Mucosa of rectum (tissue), 2 donors: ENCODE measurements around the gene PDCD6IP.
"Not testable (repeated sequence)": the region's sequence is repeated elsewhere in the genome, so short reads cannot be mapped to it uniquely, and the experiment has no call there.

Experiments
- H3K27ac ChIP-seq, 2 donors: one replicate each; pipeline ENCODE4 v1.7.0; 2013; ENCODE audit warnings: inconsistent platforms in 2 of 2, low read depth in 2 of 2, low read length in 2 of 2
- H3K27me3 ChIP-seq, 2 donors: one replicate each; pipeline ENCODE4 v1.7.0; 2013; ENCODE audit warnings: low read length in 2 of 2; ENCODE audit not compliant: control insufficient read depth in 2 of 2, insufficient read depth in 2 of 2
- H3K36me3 ChIP-seq, 2 donors: one replicate each; pipeline ENCODE4 v1.7.0; 2013; ENCODE audit warnings: low read length in 2 of 2; ENCODE audit not compliant: control insufficient read depth in 2 of 2, insufficient read depth in 2 of 2
- H3K4me1 ChIP-seq, 2 donors: one replicate each; pipeline ENCODE4 v1.7.0; 2013; ENCODE audit warnings: low read length in 2 of 2, mild to moderate bottlenecking in 1 of 2; ENCODE audit not compliant: control insufficient read depth in 2 of 2, insufficient read depth in 2 of 2
- H3K4me3 ChIP-seq, 2 donors: one replicate each; pipeline ENCODE4 v1.7.0; 2013; ENCODE audit warnings: low read length in 2 of 2
- H3K9ac ChIP-seq, 2 donors: one replicate each; pipeline ENCODE4 v1.7.0; 2013; ENCODE audit warnings: low read length in 2 of 2, low read depth in 1 of 2, mild to moderate bottlenecking in 1 of 2
- H3K9me3 ChIP-seq, 2 donors: one replicate each; pipeline ENCODE4 v1.7.0; 2013; ENCODE audit warnings: low read length in 2 of 2; ENCODE audit not compliant: control insufficient read depth in 2 of 2
- donor health status: healthy.
- donor health status: Normal muscosa, but diverticular disease.

PDCD6IP gene

DNA sequence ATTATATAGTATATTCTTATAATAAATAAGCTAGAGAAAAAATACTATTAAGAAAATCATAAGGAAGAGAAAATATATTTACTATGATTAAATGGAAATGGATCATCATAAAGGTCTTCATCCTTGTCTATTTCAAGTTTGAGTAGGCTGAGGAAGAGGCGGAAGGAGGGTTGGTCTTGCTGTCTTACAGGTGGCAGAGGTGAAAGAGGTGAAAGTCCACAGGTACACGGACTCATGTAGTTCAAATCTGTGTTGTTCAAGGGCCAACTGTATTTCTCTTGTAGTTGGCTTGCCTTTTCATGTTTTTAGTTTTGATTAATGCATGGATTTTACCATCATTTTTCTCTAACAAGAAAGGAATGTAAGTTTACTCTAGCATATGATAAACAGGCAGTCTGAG lies 41.7 kb downstream of the PDCD6IP start:
- no peaks in the 10 kb centered on the region for H3K9me3 ChIP-seq
- H3K9ac ChIP-seq = no peak overlapping the region
- no peaks in the 10 kb centered on the region for H3K27me3 ChIP-seq
- H3K4me3 ChIP-seq = no peak overlapping the region
- no peak overlapping the region for H3K27ac ChIP-seq
- H3K36me3 ChIP-seq = peaks cover 13 to 23% of the 10 kb centered on the region in 2 donors
- H3K4me1 ChIP-seq = no peaks in the 10 kb centered on the region

DNA sequence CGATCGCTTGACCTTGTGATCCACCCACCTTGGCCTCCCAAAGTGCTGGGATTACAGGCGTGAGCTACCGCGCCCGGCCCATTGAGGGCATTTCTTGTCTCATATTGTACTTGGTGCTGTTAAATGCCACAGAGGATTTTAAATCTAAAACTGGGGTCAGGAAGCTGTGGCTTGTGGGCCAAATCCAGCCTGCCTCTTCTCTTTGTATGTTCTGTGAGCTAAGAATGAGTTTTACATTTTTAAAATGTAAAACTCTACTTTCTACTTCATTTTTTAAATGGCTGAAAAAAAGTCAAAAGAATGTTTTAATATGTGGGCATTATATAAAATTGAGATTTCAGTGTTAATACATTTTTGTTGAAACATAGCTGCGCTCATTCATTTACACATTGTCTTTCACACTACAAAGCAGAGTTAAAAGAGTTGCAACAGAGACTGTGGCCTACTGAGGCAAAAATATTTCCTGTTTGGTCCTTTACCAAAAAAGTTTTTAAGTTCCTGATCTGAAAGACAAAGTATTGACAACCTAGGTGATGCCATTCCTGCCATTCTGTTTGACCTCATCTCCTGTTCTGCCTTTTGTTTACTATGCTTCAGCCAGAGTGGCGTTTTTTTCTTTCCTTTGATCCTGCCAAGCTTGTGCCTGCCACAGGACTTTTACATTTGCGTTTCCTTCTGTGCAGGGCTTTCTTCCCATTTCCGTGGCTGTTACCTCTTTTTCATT lies 50.4 kb downstream of the PDCD6IP start:
- no peaks in the 10 kb centered on the region for H3K4me1 ChIP-seq
- peaks cover 20 to 30% of the 10 kb centered on the region in 2 donors for H3K36me3 ChIP-seq
- no peaks in the 10 kb centered on the region for H3K27me3 ChIP-seq
- H3K9me3 ChIP-seq = no peaks in the 10 kb centered on the region
- no peak overlapping the region for H3K9ac ChIP-seq
- H3K27ac ChIP-seq = no peak overlapping the region
- H3K4me3 ChIP-seq = no peak overlapping the region

DNA sequence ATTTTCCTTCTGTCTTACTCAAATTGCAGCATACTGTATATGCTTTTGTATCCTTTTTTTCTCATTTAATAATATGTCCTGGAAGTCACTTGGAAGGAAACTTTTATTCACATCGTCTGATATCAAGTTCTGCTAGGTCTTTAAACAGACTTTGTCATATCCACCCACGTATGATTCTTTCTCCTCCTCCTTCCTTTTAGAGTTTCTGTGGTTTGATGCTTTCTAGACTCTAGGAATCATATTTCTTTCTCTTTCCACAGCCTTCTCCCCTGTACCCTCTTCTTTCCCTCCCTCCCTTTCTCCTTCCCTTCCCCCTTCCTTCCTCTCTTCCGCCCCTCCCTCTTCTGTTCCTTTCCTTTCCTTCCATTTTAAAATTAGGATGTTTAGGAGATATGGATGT lies 52.2 kb downstream of the PDCD6IP start:
- not testable (repeated sequence) for H3K4me1 ChIP-seq, H3K27me3 ChIP-seq, H3K27ac ChIP-seq, H3K4me3 ChIP-seq, H3K9ac ChIP-seq, H3K9me3 ChIP-seq
- H3K36me3 ChIP-seq = peaks cover 28 to 30% of the 10 kb centered on the region in 2 donors

DNA sequence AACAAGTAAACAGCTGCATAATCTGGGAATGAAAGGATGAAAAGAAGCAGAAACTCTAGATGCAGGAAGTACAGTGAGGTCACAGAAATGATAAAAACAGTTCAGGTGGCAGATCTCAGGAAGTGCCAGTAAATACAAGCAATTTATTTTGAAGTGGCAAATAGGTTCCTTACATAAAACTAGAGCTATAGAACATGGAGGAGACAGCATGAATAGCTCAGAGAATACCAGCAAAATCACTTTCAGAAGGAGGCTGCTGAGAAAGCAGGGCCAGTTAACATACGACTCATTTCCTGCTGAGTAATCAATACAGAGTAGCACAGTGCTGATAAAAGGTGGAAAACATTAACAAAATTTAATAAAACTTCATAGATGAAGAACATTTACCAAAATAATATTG lies 57.0 kb downstream of the PDCD6IP start:
- not testable (repeated sequence) for H3K27ac ChIP-seq, H3K4me1 ChIP-seq, H3K9me3 ChIP-seq, H3K4me3 ChIP-seq, H3K27me3 ChIP-seq, H3K9ac ChIP-seq
- H3K36me3 ChIP-seq = peaks cover 29 to 30% of the 10 kb centered on the region in 2 donors

DNA sequence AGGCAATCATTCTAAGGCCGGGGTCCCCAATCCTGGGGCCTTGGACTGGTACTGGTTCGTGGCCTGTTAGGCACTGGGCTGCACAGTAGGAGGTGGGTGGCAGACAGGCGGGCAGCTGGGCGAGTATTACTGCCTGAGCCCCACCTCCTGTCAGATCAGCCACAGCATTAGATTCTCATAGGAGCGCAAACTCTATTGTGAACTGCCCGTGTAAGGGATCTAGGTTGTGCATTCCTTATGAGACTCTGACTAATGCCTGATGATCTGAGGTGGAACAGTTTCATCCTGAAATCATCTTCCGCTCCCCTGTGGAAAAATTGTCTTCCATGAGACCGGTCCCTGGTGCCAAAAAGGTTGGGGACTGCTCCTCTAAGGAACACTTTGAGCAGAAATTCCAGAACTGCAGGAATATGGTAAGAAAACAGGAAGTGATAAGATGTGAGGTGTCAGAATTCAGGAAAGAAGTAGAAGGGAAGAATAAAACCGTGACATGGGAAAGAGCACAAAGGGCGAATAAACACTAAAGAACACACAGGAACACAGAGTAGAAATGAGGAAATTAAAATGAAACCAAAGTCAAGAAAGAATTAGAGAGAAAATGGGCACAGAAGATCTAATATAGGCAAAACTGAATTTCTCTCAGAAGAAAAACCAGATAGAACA lies 57.6 kb downstream of the PDCD6IP start:
- Histone ChIP-seq H3K27me3 (no peaks in the 10 kb centered on the region), H3K4me3 (no peak overlapping the region), H3K9me3 (no peaks in the 10 kb centered on the region), H3K9ac (no peak overlapping the region), H3K4me1 (no peaks in the 10 kb centered on the region), H3K27ac (no peak overlapping the region), H3K36me3 (peaks cover 29 to 30% of the 10 kb centered on the region in 2 donors)

DNA sequence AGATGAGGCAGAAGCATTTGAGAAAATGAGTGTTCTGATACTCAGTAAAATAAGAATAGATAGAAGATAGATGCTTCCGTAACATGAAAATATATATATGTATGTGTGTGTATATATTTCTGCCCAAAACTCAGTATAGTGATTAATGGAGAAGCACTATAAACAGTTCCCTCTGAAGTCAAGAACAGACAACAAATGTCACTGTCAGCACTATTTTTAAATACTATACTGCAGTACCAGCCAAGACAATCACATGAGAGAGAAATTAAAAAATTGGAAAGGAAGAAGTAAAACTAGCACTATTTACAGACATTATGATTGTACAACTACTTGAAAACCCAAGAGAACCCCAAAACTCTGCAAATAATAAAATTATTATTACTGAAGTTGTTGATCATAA lies 59.3 kb downstream of the PDCD6IP start:
- not testable (repeated sequence) for H3K4me3 ChIP-seq, H3K4me1 ChIP-seq, H3K27ac ChIP-seq, H3K9me3 ChIP-seq, H3K9ac ChIP-seq, H3K27me3 ChIP-seq
- H3K36me3 ChIP-seq = peaks cover 28 to 30% of the 10 kb centered on the region in 2 donors

DNA sequence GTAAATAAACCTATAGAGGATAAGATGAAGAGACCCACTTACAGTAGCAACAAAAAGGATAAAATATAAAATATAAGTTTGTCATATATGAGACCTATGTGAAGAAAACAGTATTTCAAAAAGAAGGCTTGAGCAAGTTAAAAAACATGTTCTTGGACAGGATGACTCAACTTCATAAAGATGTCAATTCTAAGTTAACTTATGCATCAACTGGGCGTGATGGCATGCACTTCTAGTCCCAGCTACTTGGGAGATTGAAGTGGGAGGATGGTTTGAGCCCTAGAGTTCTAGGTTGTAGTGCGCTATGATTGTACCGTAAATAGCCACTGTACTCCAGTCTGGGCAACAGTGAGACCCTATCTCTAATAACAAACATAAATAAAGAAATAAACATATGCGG lies 59.7 kb downstream of the PDCD6IP start:
- no peaks in the 10 kb centered on the region for H3K4me1 ChIP-seq
- H3K27me3 ChIP-seq = no peaks in the 10 kb centered on the region
- peaks cover 30% of the 10 kb centered on the region in 2 donors for H3K36me3 ChIP-seq
- no peak overlapping the region for H3K4me3 ChIP-seq
- H3K27ac ChIP-seq = no peak overlapping the region
- H3K9ac ChIP-seq = no peak overlapping the region
- no peaks in the 10 kb centered on the region for H3K9me3 ChIP-seq

DNA sequence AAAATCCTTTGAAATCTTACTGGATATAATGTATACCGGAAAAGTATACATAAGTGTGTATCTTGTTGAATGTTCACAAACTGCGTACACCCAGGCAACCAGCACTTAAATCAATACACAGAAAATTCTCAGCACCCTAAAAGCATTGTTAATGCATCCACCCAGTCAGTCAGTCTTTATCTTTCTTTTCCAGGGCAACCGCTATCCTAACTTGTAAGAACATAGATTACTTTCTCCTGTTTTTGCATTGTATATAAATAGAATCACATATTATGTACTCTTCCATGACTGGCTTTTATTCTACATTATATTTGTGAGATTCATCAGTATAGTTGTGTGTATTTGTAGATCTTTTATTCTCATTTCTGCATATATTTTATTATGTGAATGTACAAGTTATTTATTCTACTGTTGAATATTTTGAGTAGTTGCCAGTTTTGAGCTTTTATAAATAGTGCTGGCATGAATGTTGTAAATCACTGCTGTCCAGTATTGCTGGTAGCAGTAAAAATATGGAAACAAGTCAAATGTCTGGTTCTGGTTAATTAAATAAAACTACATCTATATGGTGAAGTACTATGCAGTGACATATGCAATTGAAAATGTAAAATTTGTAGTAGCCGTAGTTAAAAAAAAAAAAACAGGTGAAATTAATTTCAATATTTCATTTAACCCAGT lies 62.1 kb downstream of the PDCD6IP start:
- Histone ChIP-seq H3K36me3 (peaks cover 30 to 40% of the 10 kb centered on the region in 2 donors), H3K4me1 (no peaks in the 10 kb centered on the region), H3K4me3 (no peak overlapping the region), H3K9me3 (no peaks in the 10 kb centered on the region), H3K27ac (no peak overlapping the region), H3K9ac (no peak overlapping the region), H3K27me3 (no peaks in the 10 kb centered on the region)

DNA sequence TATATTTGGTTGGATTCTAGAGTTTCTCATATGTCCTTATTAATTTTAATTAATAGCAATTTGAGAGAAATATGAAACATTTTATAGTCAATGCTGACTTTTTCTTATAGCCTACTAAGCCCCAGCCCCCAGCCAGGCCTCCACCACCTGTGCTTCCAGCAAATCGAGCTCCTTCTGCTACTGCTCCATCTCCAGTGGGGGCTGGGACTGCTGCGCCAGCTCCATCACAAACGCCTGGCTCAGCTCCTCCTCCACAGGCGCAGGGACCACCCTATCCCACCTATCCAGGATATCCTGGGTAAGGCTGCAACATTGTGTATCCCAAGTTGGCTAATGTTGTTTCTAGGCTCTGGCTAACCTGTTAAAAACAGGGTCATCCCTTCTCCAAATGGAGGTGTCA lies 66.7 kb downstream of the PDCD6IP start:
- H3K27me3 ChIP-seq = no peaks in the 10 kb centered on the region
- no peak overlapping the region for H3K27ac ChIP-seq
- H3K9me3 ChIP-seq = no peaks in the 10 kb centered on the region
- no peak overlapping the region for H3K4me3 ChIP-seq
- H3K36me3 ChIP-seq = peaks cover 32 to 35% of the 10 kb centered on the region in 2 donors
- no peak overlapping the region for H3K9ac ChIP-seq
- no peaks in the 10 kb centered on the region for H3K4me1 ChIP-seq

DNA sequence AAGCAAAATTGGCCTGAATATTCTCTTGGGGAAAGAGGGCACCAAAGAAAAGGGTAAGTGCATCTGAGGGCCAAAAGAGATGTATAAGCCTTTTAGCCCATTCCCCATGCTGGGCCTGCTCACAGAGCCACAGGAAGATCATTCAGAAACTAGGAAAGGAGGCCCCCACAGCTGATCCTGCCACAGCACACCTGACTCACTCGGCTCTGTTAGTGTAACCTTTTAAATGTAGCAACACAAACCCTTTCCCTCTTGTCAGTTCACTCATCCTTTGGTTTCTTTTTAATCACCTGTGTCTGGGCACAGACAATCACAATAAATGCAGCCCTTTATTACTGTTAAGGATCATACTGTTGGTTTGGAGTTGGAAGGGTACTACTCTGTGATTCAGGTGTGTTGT lies 69.9 kb downstream of the PDCD6IP start:
- Histone ChIP-seq H3K9ac (no peak overlapping the region), H3K27ac (no peak overlapping the region), H3K27me3 (no peaks in the 10 kb centered on the region), H3K4me1 (no peaks in the 10 kb centered on the region), H3K36me3 (peaks cover 25 to 32% of the 10 kb centered on the region in 2 donors), H3K4me3 (no peak overlapping the region), H3K9me3 (no peaks in the 10 kb centered on the region)
